ENCODE data around the gene MED29. TPM values are rescaled to one million over a fixed set of nuclear protein-coding genes. Genes with fewer than 3 reads are reported as not detected.

Gene MED29
- polyA plus RNA-seq, 4 donors, result 34.1 to 42.3 (median 38.4) TPM

GRCh38 chr19:39410017-39410830 lies 19.0 kb downstream of the MED29 start:
- DNase-seq (ENCODE audit: low read depth in 4 of 4, low spot score in 3 of 4), result no peak

- DNase-seq (ENCODE audit: low read depth in 4 of 4, low spot score in 3 of 4), result no peak
Measured at GRCh38 chr19:39410831-39411080, 19.6 kb downstream of the MED29 start.

GRCh38 chr19:39411081-39411831 lies 20.1 kb downstream of the MED29 start:
- DNase-seq (ENCODE audit: low read depth in 4 of 4, low spot score in 3 of 4), result no peak

- DNase-seq (ENCODE audit: low read depth in 4 of 4, low spot score in 3 of 4), result peak in 2 of 4 donors; percentile 83 to 85
Measured at GRCh38 chr19:39411832-39412099, 20.6 kb downstream of the MED29 start.

GRCh38 chr19:39412100-39412866 lies 21.1 kb downstream of the MED29 start, which contains the start of gene PLEKHG2:
Gene PLEKHG2 (plus strand): TSS chr19:39412669. CDS start chr19:39414087, 1,418 bp downstream.
- peak; percentile 97 to 99 (median 98) for DNase-seq (ENCODE audit: low read depth in 4 of 4, low spot score in 3 of 4)

- DNase-seq (ENCODE audit: low read depth in 4 of 4, low spot score in 3 of 4), result peak in 1 of 4 donors; percentile 78
Measured at GRCh38 chr19:39412867-39413271, 21.7 kb downstream of the MED29 start.

- DNase-seq (ENCODE audit: low read depth in 4 of 4, low spot score in 3 of 4), result no peak
Measured at GRCh38 chr19:39413272-39413910, 22.2 kb downstream of the MED29 start.

- DNase-seq (ENCODE audit: low read depth in 4 of 4, low spot score in 3 of 4), result no peak
Measured at GRCh38 chr19:39413911-39414608, 22.9 kb downstream of the MED29 start.

- no peak for DNase-seq (ENCODE audit: low read depth in 4 of 4, low spot score in 3 of 4)
Measured at GRCh38 chr19:39415111-39416046, 24.2 kb downstream of the MED29 start.

GRCh38 chr19:39416152-39417120 lies 25.3 kb downstream of the MED29 start:
- no peak for DNase-seq (ENCODE audit: low read depth in 4 of 4, low spot score in 3 of 4)

- DNase-seq (ENCODE audit: low read depth in 4 of 4, low spot score in 3 of 4), result no peak
Measured at GRCh38 chr19:39417463-39418181, 26.4 kb downstream of the MED29 start.

GRCh38 chr19:39419003-39419402 lies 27.8 kb downstream of the MED29 start:
- DNase-seq (ENCODE audit: low read depth in 4 of 4, low spot score in 3 of 4), result no peak

GRCh38 chr19:39420769-39421168 lies 29.6 kb downstream of the MED29 start:
- no peak for DNase-seq (ENCODE audit: low read depth in 4 of 4, low spot score in 3 of 4)

GRCh38 chr19:39422020-39422419 lies 30.8 kb downstream of the MED29 start:
- DNase-seq (ENCODE audit: low read depth in 4 of 4, low spot score in 3 of 4), result no peak

- DNase-seq (ENCODE audit: low read depth in 4 of 4, low spot score in 3 of 4), result no peak
Measured at GRCh38 chr19:39423258-39424086, 32.3 kb downstream of the MED29 start.

- DNase-seq (ENCODE audit: low read depth in 4 of 4, low spot score in 3 of 4), result no peak
Measured at GRCh38 chr19:39424934-39425333, 33.8 kb downstream of the MED29 start.

- no peak for DNase-seq (ENCODE audit: low read depth in 4 of 4, low spot score in 3 of 4)
Measured at GRCh38 chr19:39425744-39426143, 34.6 kb downstream of the MED29 start.

Data from left renal pelvis (tissue), 4 donors.